Measurements from ENCODE around the gene BCL11B. TPM values are rescaled to one million over a fixed set of nuclear protein-coding genes. Genes with fewer than 3 reads are reported as not detected.

Gene BCL11B
- total and polyA plus RNA-seq, 4 donors = 0.04 to 0.42 (median 0.16) TPM

GRCh38 chr14:99127651-99128167 lies 144.3 kb downstream of the BCL11B start:
- WGBS = 47% methylated on average over 9 of the region's 9 CpGs
- no peak overlapping the region for H3K4me3 ChIP-seq (ENCODE audit: low read depth in 1 of 3, low read length in 3 of 3)

GRCh38 chr14:99125616-99126431 lies 146.2 kb downstream of the BCL11B start:
- Histone ChIP-seq H3K27me3 (ENCODE audit: control insufficient read depth in 4 of 4, insufficient read depth in 4 of 4, low read length in 3 of 4) (peaks cover 0 to 6% (median 0%) of the 10 kb centered on the region in 4 donors), H3K4me1 (ENCODE audit: control insufficient read depth in 4 of 4, insufficient read depth in 4 of 4, low read length in 3 of 4) (peaks cover 0 to 12% (median 2%) of the 10 kb centered on the region in 4 donors), H3K27ac (ENCODE audit: low read depth in 1 of 2, low read length in 2 of 2) (no peak overlapping the region), H3K36me3 (ENCODE audit: control insufficient read depth in 4 of 4, insufficient read depth in 3 of 4, low read depth in 1 of 4, low read length in 3 of 4) (no peaks in the 10 kb centered on the region), H3K9me3 (ENCODE audit: control insufficient read depth in 4 of 4, low read length in 3 of 4) (no peaks in the 10 kb centered on the region), H3K4me3 (ENCODE audit: low read depth in 1 of 3, low read length in 3 of 3) (no peak overlapping the region), H3K9ac (ENCODE audit: low read depth in 1 of 2, low read length in 2 of 2) (no peak overlapping the region)
- no peak for TF ChIP-seq RXRA (IDR thresholded peaks at IDR 0.05)
- TF ChIP-seq RAD21 (IDR thresholded peaks at IDR 0.05) = no peak
- no peak for DNase-seq (ENCODE audit: low spot score)
- WGBS = 58% methylated on average over 4 of the region's 4 CpGs

More at GRCh38 chr14:99127651-99128167, 144.3 kb downstream of the BCL11B start:
- Histone ChIP-seq H3K9me3 (ENCODE audit: control insufficient read depth in 4 of 4, low read length in 3 of 4) (no peaks in the 10 kb centered on the region), H3K27ac (ENCODE audit: low read depth in 1 of 2, low read length in 2 of 2) (no peak overlapping the region), H3K4me1 (ENCODE audit: control insufficient read depth in 4 of 4, insufficient read depth in 4 of 4, low read length in 3 of 4) (peaks cover 0 to 12% (median 2%) of the 10 kb centered on the region in 4 donors), H3K36me3 (ENCODE audit: control insufficient read depth in 4 of 4, insufficient read depth in 3 of 4, low read depth in 1 of 4, low read length in 3 of 4) (no peaks in the 10 kb centered on the region), H3K27me3 (ENCODE audit: control insufficient read depth in 4 of 4, insufficient read depth in 4 of 4, low read length in 3 of 4) (no peaks in the 10 kb centered on the region), H3K9ac (ENCODE audit: low read depth in 1 of 2, low read length in 2 of 2) (no peak overlapping the region)
- TF ChIP-seq SP1 (IDR thresholded peaks at IDR 0.05) = no peak
- DNase-seq (ENCODE audit: low spot score) = no peak

- WGBS = 89% methylated on average over 10 of the region's 10 CpGs
- Histone ChIP-seq H3K4me1 (ENCODE audit: control insufficient read depth in 4 of 4, insufficient read depth in 4 of 4, low read length in 3 of 4) (peaks cover 0 to 12% (median 2%) of the 10 kb centered on the region in 4 donors), H3K9ac (ENCODE audit: low read depth in 1 of 2, low read length in 2 of 2) (no peak overlapping the region), H3K4me3 (ENCODE audit: low read depth in 1 of 3, low read length in 3 of 3) (no peak overlapping the region), H3K36me3 (ENCODE audit: control insufficient read depth in 4 of 4, insufficient read depth in 3 of 4, low read depth in 1 of 4, low read length in 3 of 4) (no peaks in the 10 kb centered on the region), H3K27ac (ENCODE audit: low read depth in 1 of 2, low read length in 2 of 2) (no peak overlapping the region), H3K9me3 (ENCODE audit: control insufficient read depth in 4 of 4, low read length in 3 of 4) (no peaks in the 10 kb centered on the region), H3K27me3 (ENCODE audit: control insufficient read depth in 4 of 4, insufficient read depth in 4 of 4, low read length in 3 of 4) (peaks cover 0 to 6% (median 0%) of the 10 kb centered on the region in 4 donors)
- DNase-seq (ENCODE audit: low spot score) = no peak
- TF ChIP-seq MAX (IDR thresholded peaks at IDR 0.05) (no peak), CTCF (IDR thresholded peaks at IDR 0.05; ENCODE audit: low read depth, low read length, missing input control) (no peak), GABPA (IDR thresholded peaks at IDR 0.05 in 1 of 2, conservative IDR thresholded peaks at IDR 0.05 in 1 of 2) (no peak), SP1 (IDR thresholded peaks at IDR 0.05) (no peak), TAF1 (conservative IDR thresholded peaks at IDR 0.05) (no peak), RAD21 (IDR thresholded peaks at IDR 0.05) (no peak), REST (IDR thresholded peaks at IDR 0.05) (no peak), ATF3 (IDR thresholded peaks at IDR 0.05) (no peak), FOXA1 (IDR thresholded peaks at IDR 0.05) (no peak), FOXA2 (IDR thresholded peaks at IDR 0.05) (no peak), RXRA (IDR thresholded peaks at IDR 0.05) (no peak), HNF4A (conservative IDR thresholded peaks at IDR 0.05) (no peak), JUND (IDR thresholded peaks at IDR 0.05) (no peak), EGR1 (IDR thresholded peaks at IDR 0.05; ENCODE audit: low read depth in 2 of 2) (no peak), ZBTB33 (IDR thresholded peaks at IDR 0.05) (no peak), NR2F2 (IDR thresholded peaks at IDR 0.05) (no peak), YY1 (IDR thresholded peaks at IDR 0.05) (no peak)
Measured at GRCh38 chr14:99125113-99125512, 146.9 kb downstream of the BCL11B start.

Data from liver (tissue), 9 donors.